Right lobe of liver (tissue), 6 donors: ENCODE results near the gene GALNT10. TPM values are rescaled to one million over a fixed set of nuclear protein-coding genes. Genes with fewer than 3 reads are reported as not detected.

Experiments used
- ATAC-seq, 4 donors: fragments of 200-7000 bp; cut with Tn5 transposase; one replicate each; pipeline ENCODE4 v1.9.1; 2020; ENCODE audit warnings: mild to moderate bottlenecking in 4 of 4, moderate library complexity in 4 of 4
- DNase-seq, 3 donors: peaks; one replicate each; pipeline ENCODE4 v3.0.0-alpha.2; 2020
- H3K27ac ChIP-seq, 3 donors: fragments of 200-600 bp; one replicate each; pipeline ENCODE4 v1.8.0; 2022
- H3K27me3 ChIP-seq, 2 donors: fragments of 200-600 bp; one replicate each; pipeline ENCODE4 v1.8.0; 2022
- H3K36me3 ChIP-seq, 4 donors: fragments of 200-600 bp; sonication (generic) in 1 of 4; one replicate each; pipeline versions ENCODE4 v1.5.1 to v1.8.0; 2017 to 2022; ENCODE audit warnings: control low read depth in 1 of 4
- H3K4me1 ChIP-seq, 4 donors: fragments of 200-600 bp; sonication (generic) in 1 of 4; one replicate each; pipeline versions ENCODE4 v1.5.1 to v1.8.0; 2017 to 2022; ENCODE audit warnings: control low read depth in 1 of 4
- H3K4me3 ChIP-seq, 3 donors: fragments of 200-600 bp; one replicate each; pipeline ENCODE4 v1.8.0; 2022
- H3K9me3 ChIP-seq, 4 donors: fragments of 200-600 bp; sonication (generic) in 1 of 4; one replicate each; pipeline versions ENCODE4 v1.5.1 to v1.8.0; 2017 to 2022; ENCODE audit warnings: control low read depth in 1 of 4
- CTCF ChIP-seq, 4 donors: fragments of 200-600 bp in 3 of 4; fragments of 450-650 bp in 1 of 4; IDR thresholded peaks; one replicate each; pipeline versions ENCODE4 v1.5.1 to v1.8.0; 2016 to 2022; ENCODE audit warnings: antibody characterized with exemption in 4 of 4, mild to moderate bottlenecking in 2 of 4
- POLR2A ChIP-seq: fragments of 450-650 bp; IDR thresholded peaks from one replicate; pipeline ENCODE4 v1.6.1; 2017; ENCODE audit warnings: antibody characterized with exemption, mild to moderate bottlenecking
- WGBS: methylation state at CpG from one replicate; pipeline ENCODE4 v1.1.6; 2018; ENCODE audit warnings: low coverage, low lambda C conversion rate; ENCODE audit not compliant: insufficient coverage; ENCODE audit errors: missing lambda C conversion rate; 5-methylcytosine and 5-hydroxymethylcytosine counted together
- intact Hi-C, 2 donors: fragments of 100-400 bp; cut with DNase I; formaldehyde crosslinking; loops; one replicate each; pipeline versions ENCODE4 v1.11.2 to v1.14.1; 2022
- total RNA-seq, 6 experiments: library from RNA; depleted of rRNA in 2 of 6; stranded (reverse); fragments of >200 nt in 2 of 6; fragmentation: NEBNext Ultra II Directional in 3 of 6; extraction: Animal tissue kit (Norgen Biotek cat#: 25700) in 3 of 6; gene quantifications; one replicate each; pipeline versions ENCODE4 v1.1.0 to v1.2.4, GENCODE V29; 2016 to 2023
- donor health status: DM: no; HTN: yes; CAD: no.
- donor health status: DM: no; HTN: no; CAD: no.
- donor health status: DM: no; HTN: no; CAD: no.
- donor health status: DM: no; HTN: yes; CAD: no.
- donor health status: DM: no; HTN: yes; CAD: no.

Gene GALNT10
- total RNA-seq, 6 experiments from 2014 or later = 4.0 to 9.7 (median 7.1) TPM

GRCh38 chr5:154428208-154428607 lies 237.7 kb downstream of the GALNT10 start:
- H3K9me3 ChIP-seq = no peaks in the 10 kb centered on the region
- no peak overlapping the region for H3K4me3 ChIP-seq
- TF ChIP-seq POLR2A (no peak), CTCF (IDR thresholded peaks at IDR 0.05) (no peak)
- intact Hi-C loops = no loop called here
- H3K4me1 ChIP-seq = peaks cover 0 to 7% (median 0%) of the 10 kb centered on the region in 4 donors
- no peaks in the 10 kb centered on the region for H3K27me3 ChIP-seq
- H3K27ac ChIP-seq = no peak overlapping the region
- H3K36me3 ChIP-seq = no peaks in the 10 kb centered on the region
- 88% methylated on average over 3 of the region's 3 CpGs for WGBS
- ATAC-seq (no peak), DNase-seq (no peak)

GRCh38 chr5:154429341-154429740 lies 238.8 kb downstream of the GALNT10 start:
- Histone ChIP-seq H3K4me3 (no peak overlapping the region), H3K27ac (no peak overlapping the region), H3K4me1 (peaks cover 0 to 3% (median 0%) of the 10 kb centered on the region in 4 donors), H3K36me3 (no peaks in the 10 kb centered on the region), H3K9me3 (no peaks in the 10 kb centered on the region), H3K27me3 (no peaks in the 10 kb centered on the region)
- WGBS = 86% methylated on average over 1 of the region's 1 CpG
- DNase-seq (no peak), ATAC-seq (no peak)
- no peak for TF ChIP-seq CTCF (IDR thresholded peaks at IDR 0.05)
- no peak for TF ChIP-seq POLR2A
- intact Hi-C loops = no loop called here

GRCh38 chr5:154430466-154430865 lies 239.9 kb downstream of the GALNT10 start:
- DNase-seq (no peak), ATAC-seq (no peak)
- Histone ChIP-seq H3K4me1 (no peaks in the 10 kb centered on the region), H3K27ac (no peak overlapping the region), H3K9me3 (no peaks in the 10 kb centered on the region), H3K4me3 (no peak overlapping the region), H3K36me3 (no peaks in the 10 kb centered on the region), H3K27me3 (no peaks in the 10 kb centered on the region)
- TF ChIP-seq CTCF (IDR thresholded peaks at IDR 0.05) = no peak
- no peak for TF ChIP-seq POLR2A
- WGBS = no CpG with 5 or more reads among the region's 4 CpGs
- intact Hi-C loops = no loop called here

- no peaks in the 10 kb centered on the region for H3K9me3 ChIP-seq
- H3K36me3 ChIP-seq = peaks cover 0 to 5% (median 0%) of the 10 kb centered on the region in 4 donors
- no peak overlapping the region for H3K4me3 ChIP-seq
- intact Hi-C loops = no loop called here
- TF ChIP-seq POLR2A (no peak), CTCF (IDR thresholded peaks at IDR 0.05) (no peak)
- DNase-seq (no peak), ATAC-seq (peak in 1 of 4 donors; percentile 75)
- no peak overlapping the region for H3K27ac ChIP-seq
- no peaks in the 10 kb centered on the region for H3K27me3 ChIP-seq
- no peaks in the 10 kb centered on the region for H3K4me1 ChIP-seq
- 74% methylated on average over 4 of the region's 4 CpGs for WGBS
Observed at GRCh38 chr5:154430961-154431630, 240.6 kb downstream of the GALNT10 start.
